ENCODE measurements around the gene PTPN1. TPM values are rescaled to one million over a fixed set of nuclear protein-coding genes. Genes with fewer than 3 reads are reported as not detected.

The PTPN1 gene
- total RNA-seq, 2 donors from 2014 or later: 33.2 to 37.9 TPM

- TF ChIP-seq, protein P1, sequence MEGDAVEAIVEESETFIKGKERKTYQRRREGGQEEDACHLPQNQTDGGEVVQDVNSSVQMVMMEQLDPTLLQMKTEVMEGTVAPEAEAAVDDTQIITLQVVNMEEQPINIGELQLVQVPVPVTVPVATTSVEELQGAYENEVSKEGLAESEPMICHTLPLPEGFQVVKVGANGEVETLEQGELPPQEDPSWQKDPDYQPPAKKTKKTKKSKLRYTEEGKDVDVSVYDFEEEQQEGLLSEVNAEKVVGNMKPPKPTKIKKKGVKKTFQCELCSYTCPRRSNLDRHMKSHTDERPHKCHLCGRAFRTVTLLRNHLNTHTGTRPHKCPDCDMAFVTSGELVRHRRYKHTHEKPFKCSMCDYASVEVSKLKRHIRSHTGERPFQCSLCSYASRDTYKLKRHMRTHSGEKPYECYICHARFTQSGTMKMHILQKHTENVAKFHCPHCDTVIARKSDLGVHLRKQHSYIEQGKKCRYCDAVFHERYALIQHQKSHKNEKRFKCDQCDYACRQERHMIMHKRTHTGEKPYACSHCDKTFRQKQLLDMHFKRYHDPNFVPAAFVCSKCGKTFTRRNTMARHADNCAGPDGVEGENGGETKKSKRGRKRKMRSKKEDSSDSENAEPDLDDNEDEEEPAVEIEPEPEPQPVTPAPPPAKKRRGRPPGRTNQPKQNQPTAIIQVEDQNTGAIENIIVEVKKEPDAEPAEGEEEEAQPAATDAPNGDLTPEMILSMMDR (IDR thresholded peaks at IDR 0.05): no peak
- Histone ChIP-seq H3K36me3 (no peaks in the 10 kb centered on the region), H3K4me3 (no peak overlapping the region), H3K4me1 (no peaks in the 10 kb centered on the region), H3K27ac (no peak overlapping the region), H3K9me3 (no peaks in the 10 kb centered on the region), H3K27me3 (no peaks in the 10 kb centered on the region), H3K9ac (ENCODE audit: low read depth in 2 of 2, low read length in 2 of 2) (no peak overlapping the region)
- no peak for DNase-seq
- intact Hi-C loops (cut with DNase I): no loop called here
Measured at GRCh38 chr20:50609438-50609989, 99.3 kb downstream of the PTPN1 start.

GRCh38 chr20:50610212-50610718, 100.1 kb downstream of the PTPN1 start:
- Histone ChIP-seq H3K4me3 (no peak overlapping the region), H3K4me1 (no peaks in the 10 kb centered on the region), H3K27me3 (no peaks in the 10 kb centered on the region), H3K27ac (no peak overlapping the region), H3K9me3 (no peaks in the 10 kb centered on the region), H3K36me3 (no peaks in the 10 kb centered on the region), H3K9ac (ENCODE audit: low read depth in 2 of 2, low read length in 2 of 2) (no peak overlapping the region)
- TF ChIP-seq, protein P1 (IDR thresholded peaks at IDR 0.05): no peak
- intact Hi-C loops (cut with DNase I): no loop called here
- DNase-seq: no peak

DNA sequence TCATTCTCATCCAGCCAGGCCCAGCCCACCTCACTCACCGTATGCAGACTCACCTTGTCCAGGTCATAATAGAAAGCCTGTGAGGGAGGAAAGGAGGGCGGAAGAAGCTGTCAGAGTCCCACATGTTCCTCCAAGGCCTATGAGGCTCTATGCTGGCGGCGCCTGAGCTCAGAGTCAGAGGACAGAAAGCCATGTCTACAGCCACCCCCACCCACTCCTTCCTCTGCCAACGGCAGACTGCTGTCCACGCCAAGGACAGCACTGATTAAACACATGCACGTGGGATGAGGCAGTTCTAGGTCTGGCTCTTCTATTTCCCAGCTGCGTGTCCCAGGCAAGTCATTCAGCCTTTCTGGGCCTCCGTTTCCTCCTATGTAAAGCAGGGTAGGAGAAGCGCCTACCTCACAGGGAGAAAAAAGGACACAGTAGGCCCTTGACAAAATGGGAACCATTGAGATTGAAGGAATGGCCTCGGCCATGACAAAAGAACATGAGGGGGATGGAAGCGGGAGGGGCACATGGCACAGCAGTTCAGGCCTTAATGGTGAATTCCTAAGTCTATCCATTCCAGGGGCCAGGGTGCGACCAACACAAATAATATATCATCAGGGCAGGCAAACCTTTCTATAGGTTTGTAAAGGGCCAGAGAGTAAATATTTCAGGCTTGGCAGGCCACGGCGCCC, 101.1 kb downstream of the PTPN1 start:
- no peaks in the 10 kb centered on the region for H3K4me1 ChIP-seq
- H3K36me3 ChIP-seq: no peaks in the 10 kb centered on the region
- TF ChIP-seq, protein P1 (IDR thresholded peaks at IDR 0.05): no peak
- intact Hi-C loops (cut with DNase I): no loop called here
- no peak overlapping the region for H3K9ac ChIP-seq (ENCODE audit: low read depth in 2 of 2, low read length in 2 of 2)
- no peaks in the 10 kb centered on the region for H3K27me3 ChIP-seq
- no peaks in the 10 kb centered on the region for H3K9me3 ChIP-seq
- DNase-seq: no peak
- H3K4me3 ChIP-seq: no peak overlapping the region
- no peak overlapping the region for H3K27ac ChIP-seq

DNA sequence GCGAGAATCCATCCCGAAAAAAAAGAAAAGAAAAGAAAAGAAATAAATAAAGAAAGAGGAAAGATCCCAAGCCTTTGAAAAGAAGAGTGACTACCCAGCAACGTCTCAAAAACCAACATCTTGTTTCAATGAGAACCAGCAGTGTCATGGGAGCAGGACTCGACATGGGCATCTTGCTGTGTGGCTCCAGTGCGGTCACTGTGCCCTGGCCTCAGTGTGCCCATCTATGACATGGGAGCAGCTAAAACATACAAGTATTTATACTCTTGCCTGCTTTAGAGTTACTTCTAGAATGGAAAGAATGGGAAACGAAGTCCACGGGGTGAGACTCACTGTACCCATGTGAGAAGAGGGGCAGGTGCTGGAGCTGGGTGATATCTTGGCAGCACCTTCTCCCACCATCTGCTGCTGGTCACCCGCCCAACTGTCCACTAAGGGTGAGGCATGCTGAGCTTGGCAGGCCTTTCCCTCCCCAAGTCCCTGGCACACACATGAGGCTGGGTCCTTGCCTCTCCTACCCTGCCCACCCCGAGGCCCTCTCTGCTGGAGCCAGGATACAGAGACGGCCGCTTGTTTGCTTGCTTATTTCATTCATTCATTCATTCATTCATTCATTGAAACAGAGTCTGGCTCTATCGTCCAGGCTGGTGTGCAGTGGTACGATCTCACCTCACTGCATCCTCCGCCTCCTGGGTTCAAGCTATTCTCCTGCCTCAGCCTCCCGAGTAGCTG, 103.4 kb downstream of the PTPN1 start:
- intact Hi-C loops (cut with DNase I): no loop called here

GRCh38 chr20:50615407-50615806, 105.2 kb downstream of the PTPN1 start:
- H3K36me3 ChIP-seq: no peaks in the 10 kb centered on the region
- H3K27ac ChIP-seq: no peak overlapping the region
- H3K27me3 ChIP-seq: no peaks in the 10 kb centered on the region
- no peak overlapping the region for H3K9ac ChIP-seq (ENCODE audit: low read depth in 2 of 2, low read length in 2 of 2)
- no peak overlapping the region for H3K4me3 ChIP-seq
- TF ChIP-seq, protein P1 (IDR thresholded peaks at IDR 0.05): no peak
- no peaks in the 10 kb centered on the region for H3K9me3 ChIP-seq
- no peak for DNase-seq
- H3K4me1 ChIP-seq: no peaks in the 10 kb centered on the region
- intact Hi-C loops (cut with DNase I): no loop called here

More for the DNA sequence above, 103.4 kb downstream of the PTPN1 start:
- no peak for DNase-seq
- Histone ChIP-seq H3K27me3 (no peaks in the 10 kb centered on the region), H3K36me3 (no peaks in the 10 kb centered on the region), H3K4me3 (no peak overlapping the region), H3K27ac (no peak overlapping the region), H3K4me1 (no peaks in the 10 kb centered on the region), H3K9ac (ENCODE audit: low read depth in 2 of 2, low read length in 2 of 2) (no peak overlapping the region), H3K9me3 (no peaks in the 10 kb centered on the region)
- TF ChIP-seq, protein P1 (IDR thresholded peaks at IDR 0.05): no peak

All from colonic mucosa (tissue), 4 donors.